Activated T-cell treated with anti-CD3 and anti-CD28 coated beads, Interleukin-2, amount 50 U/mL, for 72 hours (primary cell): ENCODE measurements around the gene RPS6KA5. TPM values are rescaled to one million over a fixed set of nuclear protein-coding genes. Genes with fewer than 3 reads are reported as not detected.
"Not testable (repeated sequence)": the region's sequence is repeated elsewhere in the genome, so short reads cannot be mapped to it uniquely, and the experiment has no call there.

Source experiments
- ATAC-seq, 2 donors: fragments of 150-1000 bp; cut with Tn5 transposase; replicated peaks in 1 of 2; 2 replicates each; pipeline ENCODE4 v1.10.0; 2021; ENCODE audit warnings: moderate library complexity in 2 of 2, mild to moderate bottlenecking in 1 of 2
- DNase-seq, 2 donors: peaks; one replicate each; pipeline ENCODE4 v3.0.0; 2021 to 2022; ENCODE audit warnings: mixed read lengths in 1 of 2
- H3K27ac Mint-ChIP-seq: one replicate; pipeline ENCODE4 v1.8.0; 2022; ENCODE audit warnings: mild to moderate bottlenecking, moderate library complexity, mixed read lengths
- H3K27me3 Mint-ChIP-seq: one replicate; pipeline ENCODE4 v1.8.0; 2022; ENCODE audit warnings: low read depth, mixed read lengths
- H3K36me3 Mint-ChIP-seq, 2 donors: one replicate each; pipeline ENCODE4 v1.8.0; 2022; ENCODE audit warnings: mixed read lengths in 2 of 2, mild to moderate bottlenecking in 1 of 2; ENCODE audit not compliant: insufficient read depth in 2 of 2
- H3K4me1 Mint-ChIP-seq: one replicate; pipeline ENCODE4 v1.8.0; 2022; ENCODE audit warnings: low read depth, mixed read lengths
- H3K4me3 Mint-ChIP-seq, 2 donors: one replicate each; pipeline ENCODE4 v1.8.0; 2022; ENCODE audit warnings: mild to moderate bottlenecking in 2 of 2, mixed read lengths in 2 of 2, moderate library complexity in 2 of 2
- H3K9me3 Mint-ChIP-seq, 2 donors: one replicate each; pipeline ENCODE4 v1.8.0; 2022; ENCODE audit warnings: mixed read lengths in 2 of 2
- total RNA-seq, 2 donors: library from RNA; stranded (reverse); gene quantifications; one replicate each; pipeline ENCODE4 v1.2.3, GENCODE V29; 2022

RPS6KA5 gene
- total RNA-seq, 2 donors from 2014 or later, result 18.5 to 30.3 TPM

- Mint-ChIP-seq H3K36me3 (no peaks in the 10 kb centered on the region), H3K27ac (no peak overlapping the region), H3K27me3 (peaks cover 11% of the 10 kb centered on the region), H3K4me1 (peaks cover 28% of the 10 kb centered on the region), H3K4me3 (no peak overlapping the region), H3K9me3 (no peaks in the 10 kb centered on the region)
- DNase-seq, result no peak
- ATAC-seq, result no peak
Observed at GRCh38 chr14:91088585-91089235, 28.3 kb upstream of the RPS6KA5 start.

- not testable (repeated sequence) for DNase-seq, H3K9me3 Mint-ChIP-seq, ATAC-seq, H3K4me3 Mint-ChIP-seq, H3K27ac Mint-ChIP-seq, H3K36me3 Mint-ChIP-seq
- peaks cover 28% of the 10 kb centered on the region for H3K4me1 Mint-ChIP-seq
- peaks cover 11% of the 10 kb centered on the region for H3K27me3 Mint-ChIP-seq
Observed at GRCh38 chr14:91087470-91087869, 27.0 kb upstream of the RPS6KA5 start.

- no peak overlapping the region for H3K4me3 Mint-ChIP-seq
- no peaks in the 10 kb centered on the region for H3K9me3 Mint-ChIP-seq
- H3K4me1 Mint-ChIP-seq, result peaks cover 27% of the 10 kb centered on the region
- H3K27me3 Mint-ChIP-seq, result peaks cover 16% of the 10 kb centered on the region
- ATAC-seq (no peak), DNase-seq (no peak)
- H3K27ac Mint-ChIP-seq, result no peak overlapping the region
- H3K36me3 Mint-ChIP-seq, result no peaks in the 10 kb centered on the region
Observed at GRCh38 chr14:91084516-91084915, 24.1 kb upstream of the RPS6KA5 start.

- Mint-ChIP-seq H3K27me3 (peaks cover 11% of the 10 kb centered on the region), H3K36me3 (no peaks in the 10 kb centered on the region), H3K27ac (no peak overlapping the region), H3K9me3 (no peaks in the 10 kb centered on the region), H3K4me3 (no peak overlapping the region), H3K4me1 (peaks cover 42% of the 10 kb centered on the region)
- DNase-seq (no peak), ATAC-seq (no peak)
Observed at GRCh38 chr14:91082282-91082681, 21.8 kb upstream of the RPS6KA5 start.

- Mint-ChIP-seq H3K4me3 (peak overlapping the region in 1 of 2 donors; percentile 56), H3K4me1 (peaks cover 49% of the 10 kb centered on the region)
- ATAC-seq, result no peak
Observed at GRCh38 chr14:91080071-91080470, 19.6 kb upstream of the RPS6KA5 start.

GRCh38 chr14:91078095-91078737, 17.8 kb upstream of the RPS6KA5 start:
- peak; percentile 99 to 100 for ATAC-seq
- Mint-ChIP-seq H3K4me3 (peak overlapping the region; percentile 70 to 71), H3K36me3 (no peaks in the 10 kb centered on the region), H3K9me3 (no peaks in the 10 kb centered on the region), H3K27ac (peak overlapping the region; percentile 69), H3K4me1 (peaks cover 49% of the 10 kb centered on the region), H3K27me3 (peaks cover 18% of the 10 kb centered on the region)
- DNase-seq, result peak; percentile 64 to 74

More at GRCh38 chr14:91080071-91080470, 19.6 kb upstream of the RPS6KA5 start:
- Mint-ChIP-seq H3K27me3 (peaks cover 19% of the 10 kb centered on the region), H3K27ac (no peak overlapping the region), H3K9me3 (no peaks in the 10 kb centered on the region), H3K36me3 (no peaks in the 10 kb centered on the region)
- DNase-seq, result no peak

GRCh38 chr14:91075553-91075952, 15.1 kb upstream of the RPS6KA5 start:
- no peak for ATAC-seq
- no peak overlapping the region for H3K27ac Mint-ChIP-seq
- H3K27me3 Mint-ChIP-seq, result peaks cover 18% of the 10 kb centered on the region
- no peak for DNase-seq
- peaks cover 47% of the 10 kb centered on the region for H3K4me1 Mint-ChIP-seq
- no peak overlapping the region for H3K4me3 Mint-ChIP-seq
- peaks cover 1% of the 10 kb centered on the region in 2 donors for H3K36me3 Mint-ChIP-seq
- peaks cover 1% of the 10 kb centered on the region in 2 donors for H3K9me3 Mint-ChIP-seq

GRCh38 chr14:91070572-91070971, 10.1 kb upstream of the RPS6KA5 start:
- no peak overlapping the region for H3K4me3 Mint-ChIP-seq
- peaks cover 47% of the 10 kb centered on the region for H3K4me1 Mint-ChIP-seq
- no peak for ATAC-seq
- peaks cover 3 to 10% of the 10 kb centered on the region in 2 donors for H3K36me3 Mint-ChIP-seq
- H3K9me3 Mint-ChIP-seq, result peaks cover 3% of the 10 kb centered on the region in 2 donors
- no peak overlapping the region for H3K27ac Mint-ChIP-seq
- no peak for DNase-seq
- H3K27me3 Mint-ChIP-seq, result no peaks in the 10 kb centered on the region

- ATAC-seq (no peak), DNase-seq (no peak)
- Mint-ChIP-seq H3K36me3 (peaks cover 4 to 12% of the 10 kb centered on the region in 2 donors), H3K27ac (peak overlapping the region; percentile 44), H3K27me3 (no peaks in the 10 kb centered on the region), H3K4me3 (peak overlapping the region; percentile 63 to 64), H3K9me3 (peaks cover 3% of the 10 kb centered on the region in 2 donors), H3K4me1 (peaks cover 66% of the 10 kb centered on the region)
Observed at GRCh38 chr14:91068642-91069041, 8.2 kb upstream of the RPS6KA5 start.

- Mint-ChIP-seq H3K36me3 (peaks cover 4 to 12% of the 10 kb centered on the region in 2 donors), H3K27me3 (no peaks in the 10 kb centered on the region), H3K9me3 (peaks cover 3 to 6% of the 10 kb centered on the region in 2 donors), H3K27ac (peak overlapping the region; percentile 94), H3K4me3 (peak overlapping the region; percentile 52 to 76), H3K4me1 (peaks cover 78% of the 10 kb centered on the region)
- ATAC-seq (peak; percentile 18 to 39), DNase-seq (peak; percentile 29 to 35)
Observed at GRCh38 chr14:91067186-91067585, 6.7 kb upstream of the RPS6KA5 start.

GRCh38 chr14:91065266-91065665, 4.8 kb upstream of the RPS6KA5 start:
- H3K27ac Mint-ChIP-seq, result peak overlapping the region; percentile 91
- peaks cover 72% of the 10 kb centered on the region for H3K4me1 Mint-ChIP-seq
- H3K4me3 Mint-ChIP-seq, result peak overlapping the region in 1 of 2 donors; percentile 4
- DNase-seq, result no peak
- ATAC-seq, result no peak
- H3K9me3 Mint-ChIP-seq, result peaks cover 0 to 3% of the 10 kb centered on the region in 2 donors
- no peaks in the 10 kb centered on the region for H3K27me3 Mint-ChIP-seq
- H3K36me3 Mint-ChIP-seq, result peaks cover 1 to 8% of the 10 kb centered on the region in 2 donors

GRCh38 chr14:91063119-91063518, 2.7 kb upstream of the RPS6KA5 start:
- Mint-ChIP-seq H3K27me3 (no peaks in the 10 kb centered on the region), H3K27ac (peak overlapping the region; percentile 92), H3K4me3 (peak overlapping the region; percentile 42 to 80), H3K9me3 (peaks cover 0 to 3% of the 10 kb centered on the region in 2 donors), H3K4me1 (peaks cover 65% of the 10 kb centered on the region), H3K36me3 (peaks cover 1 to 7% of the 10 kb centered on the region in 2 donors)
- ATAC-seq (peak; percentile 22 to 30), DNase-seq (peak; percentile 51 to 53)

- no peak for DNase-seq
- peaks cover 1 to 5% of the 10 kb centered on the region in 2 donors for H3K36me3 Mint-ChIP-seq
- ATAC-seq, result no peak
Observed at GRCh38 chr14:91062600-91062999, 2.2 kb upstream of the RPS6KA5 start.

More at GRCh38 chr14:91062600-91062999, 2.2 kb upstream of the RPS6KA5 start:
- Mint-ChIP-seq H3K9me3 (peaks cover 0 to 3% of the 10 kb centered on the region in 2 donors), H3K27me3 (no peaks in the 10 kb centered on the region), H3K4me1 (peaks cover 65% of the 10 kb centered on the region), H3K4me3 (peak overlapping the region; percentile 42 to 80), H3K27ac (peak overlapping the region; percentile 92)
